RWPE1 (cell line): ENCODE data around the gene ITGAD.

Experiments used
- CTCF ChIA-PET: fragments of 350-600 bp; sonication (Branson Sonifier 250); formaldehyde crosslinking; extraction: SDS; loops from one replicate; lab custom pipeline; 2021; lab: Yijun Ruan, JAX
- POLR2A ChIA-PET: fragments of 400-600 bp; formaldehyde crosslinking; extraction: SDS; loops from one replicate; lab custom pipeline; 2020; ENCODE audit warnings: antibody characterized with exemption; ENCODE audit not compliant: low non-redundant PET; lab: Yijun Ruan, JAX
- DNase-seq: peaks from one replicate; pipeline ENCODE4 v3.0.0; 2012; ENCODE audit warnings: low spot score
- H3K27ac ChIP-seq: fragments of 450-650 bp; 2 replicates; pipeline ENCODE4 v1.5.1; 2017
- TF ChIP-seq, protein P1 (sequence below): fragments of 450-650 bp; conservative IDR thresholded peaks from 2 replicates; pipeline ENCODE4 v1.5.1; 2017; ENCODE audit warnings: low read depth, mild to moderate bottlenecking

The ITGAD gene

DNA sequence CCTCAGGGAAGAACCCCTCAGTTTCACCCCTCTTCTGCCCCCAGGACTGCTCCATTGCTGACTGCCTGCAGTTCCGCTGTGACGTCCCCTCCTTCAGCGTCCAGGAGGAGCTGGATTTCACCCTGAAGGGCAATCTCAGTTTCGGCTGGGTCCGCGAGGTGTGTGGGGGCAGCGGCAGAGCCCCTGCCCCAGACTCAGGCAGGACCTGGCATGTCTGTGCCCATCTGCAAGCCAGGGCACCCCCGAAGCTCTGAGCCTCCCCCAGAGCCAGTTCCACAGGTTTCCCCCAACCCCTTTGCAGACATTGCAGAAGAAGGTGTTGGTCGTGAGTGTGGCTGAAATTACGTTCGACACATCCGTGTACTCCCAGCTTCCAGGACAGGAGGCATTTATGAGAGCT is 30.7 kb downstream of the ITGAD start:
- DNase-seq = no peak
- TF ChIP-seq, protein P1, sequence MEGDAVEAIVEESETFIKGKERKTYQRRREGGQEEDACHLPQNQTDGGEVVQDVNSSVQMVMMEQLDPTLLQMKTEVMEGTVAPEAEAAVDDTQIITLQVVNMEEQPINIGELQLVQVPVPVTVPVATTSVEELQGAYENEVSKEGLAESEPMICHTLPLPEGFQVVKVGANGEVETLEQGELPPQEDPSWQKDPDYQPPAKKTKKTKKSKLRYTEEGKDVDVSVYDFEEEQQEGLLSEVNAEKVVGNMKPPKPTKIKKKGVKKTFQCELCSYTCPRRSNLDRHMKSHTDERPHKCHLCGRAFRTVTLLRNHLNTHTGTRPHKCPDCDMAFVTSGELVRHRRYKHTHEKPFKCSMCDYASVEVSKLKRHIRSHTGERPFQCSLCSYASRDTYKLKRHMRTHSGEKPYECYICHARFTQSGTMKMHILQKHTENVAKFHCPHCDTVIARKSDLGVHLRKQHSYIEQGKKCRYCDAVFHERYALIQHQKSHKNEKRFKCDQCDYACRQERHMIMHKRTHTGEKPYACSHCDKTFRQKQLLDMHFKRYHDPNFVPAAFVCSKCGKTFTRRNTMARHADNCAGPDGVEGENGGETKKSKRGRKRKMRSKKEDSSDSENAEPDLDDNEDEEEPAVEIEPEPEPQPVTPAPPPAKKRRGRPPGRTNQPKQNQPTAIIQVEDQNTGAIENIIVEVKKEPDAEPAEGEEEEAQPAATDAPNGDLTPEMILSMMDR = no peak
- POLR2A ChIA-PET = no interaction called here
- no peak overlapping the region for H3K27ac ChIP-seq
- CTCF ChIA-PET = interaction anchor here (0.6 kb wide), 1 partner anchor 69 kb away, joined by 4 read pairs; no protein-coding TSS in a partner anchor

DNA sequence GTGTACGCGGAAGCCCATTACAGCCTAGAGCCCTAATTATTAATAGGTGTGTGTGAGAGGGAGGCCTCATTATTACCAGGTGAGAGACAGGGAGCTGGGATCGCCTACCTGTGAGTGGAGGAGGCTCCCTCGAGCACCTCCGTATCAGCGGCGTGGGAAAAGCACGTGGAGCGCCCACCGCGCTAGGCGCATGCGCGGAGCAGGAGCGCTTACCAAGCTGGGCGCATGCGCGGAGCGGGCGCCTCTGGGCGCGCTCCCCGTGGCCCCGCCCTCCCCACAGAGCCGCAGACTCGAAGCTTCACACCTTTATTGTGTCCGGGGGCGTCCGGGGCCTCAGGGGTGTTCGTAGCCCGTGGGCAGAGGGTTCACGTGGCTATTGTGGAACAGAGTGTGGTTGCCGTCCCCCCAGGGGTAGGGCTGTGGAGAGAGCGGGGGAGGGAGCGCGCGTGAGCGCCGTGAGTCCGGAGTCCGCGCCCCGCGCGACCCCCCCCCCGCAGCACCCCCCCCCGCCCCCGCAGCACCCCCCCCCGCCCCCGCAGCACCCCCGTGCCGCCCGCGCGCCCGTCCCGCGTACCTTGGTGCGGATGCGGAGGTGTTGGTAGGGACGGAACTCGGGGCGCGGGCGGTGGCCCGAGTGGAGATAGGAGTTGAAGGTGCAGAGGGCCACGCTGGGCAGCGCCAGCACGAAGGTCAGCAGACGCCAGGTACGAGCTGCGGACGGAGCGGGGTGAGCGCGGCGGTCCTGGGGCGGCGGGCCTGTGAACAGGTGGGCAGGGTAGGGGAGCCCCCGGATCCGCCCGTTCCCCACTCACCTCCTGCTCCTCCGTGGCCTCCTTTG is 34.5 kb downstream of the ITGAD start:
- peak; percentile 88 for DNase-seq
- TF ChIP-seq, protein P1 = no peak
- H3K27ac ChIP-seq = no peak overlapping the region
- CTCF ChIA-PET = interaction anchor here (0.5 to 1.1 kb wide), 4 partner anchors 15 to 450 kb away, joined by 3 to 5 read pairs (median 3); partner anchors contain the start of gene ZNF843
- POLR2A ChIA-PET = no interaction called here

DNA sequence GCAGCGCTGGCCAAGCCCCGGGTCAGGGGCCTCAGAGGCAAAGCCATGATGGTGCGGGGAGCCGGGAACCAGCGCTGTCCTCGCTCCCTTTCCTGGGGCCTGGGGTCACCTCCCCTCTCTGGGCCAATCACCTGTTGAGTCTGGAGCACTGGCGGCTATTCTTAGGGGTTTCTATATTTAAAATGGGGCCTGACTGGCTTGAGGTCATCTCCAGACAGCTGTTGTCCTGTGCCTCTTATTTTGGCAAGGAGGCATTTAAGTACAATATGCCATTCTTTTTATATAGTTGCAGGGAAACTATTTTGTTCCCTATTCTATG is 35.1 kb downstream of the ITGAD start, which contains the start of gene COX6A2:
COX6A2 (minus strand) TSS at position 82 of the 319 bp plus-strand sequence; CDS start at position 47, 35 bp downstream.
- TF ChIP-seq, protein P1 = no peak
- ChIA-PET POLR2A (interaction anchor here (1.0 kb wide), 1 partner anchor 30 kb away, joined by 4 read pairs; no protein-coding TSS in a partner anchor), CTCF (interaction anchor here (0.6 to 1.1 kb wide), 4 partner anchors 14 to 450 kb away, joined by 3 to 5 read pairs (median 4); partner anchors contain the start of gene ZNF843)
- no peak within 1 kb of the TSS for H3K27ac ChIP-seq
- DNase-seq = no peak

DNA sequence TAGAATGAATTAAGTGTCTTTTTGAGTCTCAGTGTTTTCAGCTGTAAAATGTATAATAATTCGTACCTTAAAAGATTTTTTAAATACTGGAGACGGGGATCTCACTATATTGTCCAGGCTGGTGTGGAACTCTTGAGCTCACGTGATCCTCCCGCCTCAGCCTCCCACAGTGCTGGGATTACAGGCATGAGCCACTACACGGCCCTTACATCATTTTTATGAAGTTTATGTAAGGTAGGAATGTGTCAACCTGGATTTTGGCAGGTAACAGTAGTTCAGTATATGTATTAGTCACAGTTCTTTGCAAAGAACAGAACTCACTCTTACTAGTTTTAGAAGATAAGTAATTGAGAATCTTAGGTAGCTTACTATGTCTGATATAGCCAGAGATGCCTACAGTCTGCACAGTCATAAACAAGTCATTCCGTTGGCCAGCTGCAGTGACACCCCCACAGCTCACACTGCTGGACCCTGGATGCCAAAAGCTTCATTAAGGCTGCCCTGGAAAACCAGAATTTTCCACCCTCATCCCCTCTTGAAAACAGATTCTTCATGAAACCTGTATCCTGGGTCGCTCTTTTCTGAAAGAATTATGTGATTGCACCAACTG is 35.6 kb downstream of the ITGAD start:
- CTCF ChIA-PET = interaction anchor here (0.7 to 1.1 kb wide), 4 partner anchors 14 to 443 kb away, joined by 3 to 5 read pairs (median 3); partner anchors contain the start of gene ZNF843
- peak; percentile 34 for DNase-seq
- TF ChIP-seq, protein P1 = no peak

DNA sequence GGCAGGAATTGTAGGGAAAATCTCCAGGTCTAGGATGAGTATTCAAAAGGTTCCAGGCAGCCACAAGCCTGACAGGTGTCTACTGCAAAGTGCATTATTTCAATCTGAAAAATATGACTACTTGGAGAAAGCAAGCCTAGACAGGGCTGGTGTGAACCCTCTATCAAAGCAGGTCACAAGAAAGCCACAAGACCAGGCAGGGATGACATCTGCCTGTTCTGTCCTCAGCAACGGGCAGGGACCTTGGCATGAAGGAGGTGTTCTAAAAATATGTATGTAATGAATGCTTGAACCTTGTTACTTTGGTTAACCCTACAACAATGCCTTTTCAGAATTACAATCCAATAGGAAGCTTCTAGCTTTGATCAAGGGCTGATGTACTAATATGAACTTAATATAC is 36.2 kb downstream of the ITGAD start:
- TF ChIP-seq, protein P1 = no peak
- no peak for DNase-seq
- POLR2A ChIA-PET = interaction anchor here (0.6 to 1.1 kb wide), 3 partner anchors 24 to 213 kb away, joined by 3 to 4 read pairs (median 3); partner anchors contain the start of gene PYDC1
- CTCF ChIA-PET = interaction anchor here (0.7 to 1.1 kb wide), 2 partner anchors 13 to 287 kb away, joined by 3 read pairs; partner anchors contain the start of gene ZNF843
- H3K27ac ChIP-seq = no peak overlapping the region

More for the DNA sequence above, 35.6 kb downstream of the ITGAD start:
- no peak overlapping the region for H3K27ac ChIP-seq
- POLR2A ChIA-PET = interaction anchor here (0.6 to 1.1 kb wide), 3 partner anchors 24 to 212 kb away, joined by 3 to 4 read pairs (median 3); partner anchors contain the start of gene PYDC1

DNA sequence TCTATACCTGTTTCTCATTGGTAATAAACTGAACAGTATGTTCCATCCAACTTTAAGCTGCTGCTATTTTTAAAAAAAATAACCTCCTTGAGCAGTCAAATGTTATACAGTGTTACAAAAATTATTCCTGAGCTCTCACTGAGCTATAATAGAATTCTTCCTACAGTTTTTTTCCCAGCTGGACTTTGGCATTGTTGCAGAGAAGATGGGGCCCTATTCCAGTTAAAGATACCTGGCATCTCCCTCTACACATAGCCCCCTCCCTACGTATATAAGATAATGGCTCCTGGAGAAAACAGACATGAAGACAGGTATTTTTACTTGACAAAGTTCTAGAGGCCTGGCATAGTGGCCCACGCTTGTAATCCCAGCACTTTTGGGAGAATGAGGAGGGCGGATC is 36.7 kb downstream of the ITGAD start:
- DNase-seq = no peak
- POLR2A ChIA-PET = interaction anchor here (0.6 kb wide), 1 partner anchor 48 kb away, joined by 3 read pairs; no protein-coding TSS in a partner anchor
- TF ChIP-seq, protein P1 = no peak
- CTCF ChIA-PET = interaction anchor here (0.7 to 0.8 kb wide), 2 partner anchors 429 to 445 kb away, joined by 3 to 4 read pairs; partner anchors contain the start of gene HSD3B7
- no peak overlapping the region for H3K27ac ChIP-seq
